B cell (primary cell): ENCODE results near the gene LIMK2.

Experiments used
- EZH2 ChIP-seq: IDR thresholded peaks from 2 replicates; pipeline ENCODE4 v1.6.1; 2012; ENCODE audit warnings: borderline replicate concordance, low read depth, mild to moderate bottlenecking, moderate library complexity, low read length; ENCODE audit not compliant: insufficient read depth, poor library complexity, severe bottlenecking
- TF ChIP-seq, protein P1 (sequence below): fragments of 200-600 bp; IDR thresholded peaks from one replicate; pipeline ENCODE4 v1.8.0; 2022; ENCODE audit warnings: antibody characterized with exemption, mild to moderate bottlenecking

DNA sequence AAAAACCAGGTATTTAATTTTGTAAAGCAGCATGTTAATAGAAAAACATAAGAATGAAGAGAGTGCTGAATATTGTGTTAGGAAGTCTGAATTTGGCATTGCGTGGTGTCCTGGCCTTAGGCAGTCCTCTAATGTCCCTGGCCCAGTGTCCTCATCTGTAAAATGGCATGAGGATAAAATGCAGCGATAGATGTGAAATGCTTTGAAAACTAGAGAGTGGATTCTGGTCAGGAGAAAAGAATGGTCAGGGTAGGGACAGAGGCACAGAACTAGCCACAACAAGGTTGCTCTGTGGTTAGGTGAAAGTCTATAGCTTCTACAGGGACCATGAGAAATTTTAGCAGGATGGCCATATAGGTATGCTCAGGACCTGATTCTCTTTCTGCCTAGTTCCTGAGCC, 33.2 kb upstream of the LIMK2 start:
- TF ChIP-seq, protein P1, sequence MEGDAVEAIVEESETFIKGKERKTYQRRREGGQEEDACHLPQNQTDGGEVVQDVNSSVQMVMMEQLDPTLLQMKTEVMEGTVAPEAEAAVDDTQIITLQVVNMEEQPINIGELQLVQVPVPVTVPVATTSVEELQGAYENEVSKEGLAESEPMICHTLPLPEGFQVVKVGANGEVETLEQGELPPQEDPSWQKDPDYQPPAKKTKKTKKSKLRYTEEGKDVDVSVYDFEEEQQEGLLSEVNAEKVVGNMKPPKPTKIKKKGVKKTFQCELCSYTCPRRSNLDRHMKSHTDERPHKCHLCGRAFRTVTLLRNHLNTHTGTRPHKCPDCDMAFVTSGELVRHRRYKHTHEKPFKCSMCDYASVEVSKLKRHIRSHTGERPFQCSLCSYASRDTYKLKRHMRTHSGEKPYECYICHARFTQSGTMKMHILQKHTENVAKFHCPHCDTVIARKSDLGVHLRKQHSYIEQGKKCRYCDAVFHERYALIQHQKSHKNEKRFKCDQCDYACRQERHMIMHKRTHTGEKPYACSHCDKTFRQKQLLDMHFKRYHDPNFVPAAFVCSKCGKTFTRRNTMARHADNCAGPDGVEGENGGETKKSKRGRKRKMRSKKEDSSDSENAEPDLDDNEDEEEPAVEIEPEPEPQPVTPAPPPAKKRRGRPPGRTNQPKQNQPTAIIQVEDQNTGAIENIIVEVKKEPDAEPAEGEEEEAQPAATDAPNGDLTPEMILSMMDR = no peak
- TF ChIP-seq EZH2 = no peak
